NCI-H748 (cell line): ENCODE data around the gene BRMS1L.

ENCODE experiments used
- DNase-seq: peaks from one replicate; lab custom pipeline; 2025; ENCODE audit not compliant: unreplicated experiment; lab: John Stamatoyannopoulos, UW

BRMS1L gene

DNA sequence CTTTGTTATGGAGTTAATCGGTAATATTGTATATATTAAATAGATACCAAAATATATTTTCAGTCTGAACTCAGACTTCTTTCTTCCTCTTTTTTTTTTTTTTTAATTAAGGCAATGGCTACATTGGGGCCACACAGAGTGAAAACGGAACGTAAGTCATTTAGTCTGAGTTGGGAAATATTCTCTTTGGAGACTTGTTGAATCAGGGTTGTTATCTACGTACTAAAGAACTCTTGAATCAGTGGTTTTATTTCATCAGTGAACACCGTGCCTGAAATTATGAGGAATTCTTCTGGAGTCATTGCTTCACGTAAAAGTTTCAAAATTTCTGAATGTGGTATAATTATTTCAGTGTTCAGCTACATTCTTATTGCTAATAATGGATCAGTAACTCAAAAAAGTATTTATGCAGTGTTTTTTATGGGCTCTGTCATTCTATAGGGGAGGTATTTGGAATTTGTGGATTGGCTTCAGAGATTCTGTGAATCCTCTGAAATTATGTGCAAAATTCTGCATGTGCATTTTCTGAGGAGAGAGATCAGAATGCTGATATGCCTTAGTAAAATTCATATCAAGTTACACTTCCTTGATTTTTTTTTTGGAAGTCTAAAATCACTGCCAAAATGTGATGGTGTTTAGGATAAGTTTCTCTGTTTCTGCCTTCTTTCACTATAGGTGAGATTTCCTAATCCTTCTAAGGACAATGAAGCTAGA lies 39.6 kb downstream of the BRMS1L start:
- no peak for DNase-seq

DNA sequence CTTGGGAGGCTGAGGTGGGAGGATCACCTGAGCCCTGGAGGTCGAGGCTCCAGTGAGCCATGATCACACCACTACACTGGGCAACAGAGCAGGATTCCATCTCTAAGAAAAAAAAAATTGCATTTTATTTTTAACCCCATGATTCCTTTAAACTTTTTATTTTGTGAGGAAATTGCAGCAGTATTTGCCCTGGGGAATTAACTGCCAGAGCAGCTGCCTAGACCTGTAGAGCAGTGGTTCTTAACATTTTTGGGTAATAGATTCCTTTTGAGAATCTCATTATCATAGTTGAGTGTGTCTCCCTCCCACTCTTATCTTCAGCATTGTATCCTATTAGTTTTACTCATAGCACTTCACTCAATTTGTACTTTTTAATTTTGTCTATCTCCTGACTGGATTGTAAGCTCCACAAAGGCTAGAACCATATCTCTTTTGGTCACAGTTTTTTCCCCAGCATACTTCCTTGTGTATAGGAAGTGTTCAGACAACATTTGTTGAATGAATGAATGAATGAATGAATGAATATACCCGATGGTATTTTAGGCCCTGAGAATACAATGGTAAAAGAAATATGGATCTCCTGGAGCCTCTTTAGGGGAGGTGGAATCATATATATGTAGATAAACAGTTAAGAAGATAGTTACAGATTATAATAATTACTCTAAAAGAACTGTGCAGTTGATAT lies 40.6 kb downstream of the BRMS1L start:
- no peak for DNase-seq

DNA sequence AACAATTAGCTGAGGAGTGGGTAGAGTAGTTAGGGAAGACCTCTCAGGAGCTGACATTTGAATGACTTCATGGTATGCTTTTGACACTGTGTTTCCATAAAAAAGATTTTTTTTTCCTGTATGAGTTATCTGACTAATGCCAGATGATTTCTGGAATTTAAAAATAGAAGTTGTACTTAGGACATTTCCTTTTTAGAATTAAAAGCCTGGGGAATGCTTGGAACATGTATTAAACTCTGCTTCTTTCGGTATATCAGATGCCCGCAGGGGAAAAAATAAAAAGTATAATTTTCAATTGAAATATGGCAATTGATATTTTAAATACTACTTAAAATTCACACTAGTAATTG lies 41.1 kb downstream of the BRMS1L start:
- DNase-seq: no peak

- no peak for DNase-seq
Measured at GRCh38 chr14:35875296-35875695, 49.2 kb downstream of the BRMS1L start.

DNA sequence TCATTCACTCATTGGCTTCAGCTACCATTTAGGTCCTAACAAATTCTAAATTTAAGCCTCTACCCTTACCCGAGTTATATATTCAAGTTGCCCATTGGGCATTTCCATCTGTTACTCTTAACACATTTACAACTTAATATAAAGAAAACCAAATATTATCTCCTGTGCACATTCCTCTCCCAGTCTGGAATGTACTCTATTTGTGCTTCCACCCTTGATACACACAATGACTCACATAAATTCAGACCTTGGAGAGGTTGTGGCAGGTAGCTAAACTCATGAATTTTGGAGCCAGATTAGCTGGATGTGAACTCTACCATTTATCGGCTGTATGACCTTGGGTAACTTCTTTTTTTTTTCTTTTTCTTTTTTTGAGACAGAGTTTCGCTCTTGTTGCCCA lies 51.1 kb downstream of the BRMS1L start:
- DNase-seq: no peak

DNA sequence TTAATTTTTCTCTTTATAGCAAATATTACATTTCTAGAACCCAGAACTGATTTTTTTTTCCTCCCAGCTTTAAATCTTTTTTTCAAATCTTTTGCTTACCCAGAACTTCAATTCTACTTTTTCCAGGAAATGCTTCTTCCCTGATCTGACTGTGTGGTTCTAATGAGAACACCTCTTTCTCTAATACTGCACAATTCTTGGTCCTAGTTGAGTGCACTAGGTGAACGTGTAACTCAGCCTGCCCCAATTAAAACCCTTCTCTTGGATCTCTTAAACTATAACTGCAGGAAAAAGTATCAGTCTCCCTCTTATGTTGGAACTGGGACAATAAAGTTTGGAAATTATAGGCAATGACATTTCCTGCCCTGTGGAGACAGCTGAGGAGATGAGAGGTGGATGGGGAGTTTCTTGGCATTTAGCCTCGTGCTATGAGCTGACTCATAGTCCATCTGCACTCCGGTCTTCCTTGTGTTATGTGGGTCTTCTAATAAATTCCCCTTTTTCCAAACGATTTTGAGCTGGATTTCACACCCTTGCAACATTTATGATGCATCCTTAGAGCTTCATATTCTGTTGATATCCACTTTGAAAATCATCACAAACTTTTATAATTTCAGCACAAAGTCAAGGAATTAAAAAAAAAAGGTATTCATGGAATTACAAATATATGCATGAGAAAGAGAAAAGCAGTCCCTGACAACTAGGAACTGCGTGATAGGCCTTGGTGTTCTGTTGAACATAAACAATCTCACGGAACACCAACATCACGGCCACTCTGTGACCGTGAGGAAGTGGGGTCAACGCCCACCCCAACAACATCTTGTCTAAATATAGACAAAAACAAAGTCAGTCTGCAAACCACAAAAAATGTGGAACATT lies 52.4 kb downstream of the BRMS1L start:
- DNase-seq: no peak

- no peak for DNase-seq
Measured at GRCh38 chr14:35879151-35879648, 53.1 kb downstream of the BRMS1L start.

DNA sequence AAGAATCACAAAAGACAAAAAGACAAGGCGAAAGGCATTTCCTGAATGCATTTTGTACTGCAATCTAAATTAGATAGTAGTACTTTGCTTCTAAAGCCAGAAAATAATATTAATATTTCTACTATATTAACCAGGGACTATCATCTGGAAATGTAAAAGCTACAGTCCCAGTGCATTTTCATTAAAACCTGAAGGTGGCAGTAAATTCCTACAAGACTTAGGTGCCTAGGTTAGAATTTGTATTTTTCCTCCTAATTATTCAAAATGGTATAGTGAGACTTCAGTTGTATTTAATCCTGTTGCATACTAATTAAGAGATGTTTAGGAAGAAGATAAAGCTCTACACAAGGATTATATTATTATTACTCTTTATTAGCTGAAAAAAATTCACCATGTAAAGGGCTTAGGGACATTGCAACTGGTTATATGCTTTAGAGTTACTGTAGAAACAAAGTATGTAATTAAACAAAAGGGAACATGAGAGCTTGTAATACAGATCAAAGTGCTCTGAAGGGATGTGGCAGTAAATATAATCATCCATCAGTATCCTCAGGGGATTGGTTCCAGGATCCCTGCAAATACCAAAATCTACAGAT lies 53.6 kb downstream of the BRMS1L start:
- peak; percentile 51 for DNase-seq

- DNase-seq: no peak
Measured at GRCh38 chr14:35881280-35881679, 55.1 kb downstream of the BRMS1L start.

DNA sequence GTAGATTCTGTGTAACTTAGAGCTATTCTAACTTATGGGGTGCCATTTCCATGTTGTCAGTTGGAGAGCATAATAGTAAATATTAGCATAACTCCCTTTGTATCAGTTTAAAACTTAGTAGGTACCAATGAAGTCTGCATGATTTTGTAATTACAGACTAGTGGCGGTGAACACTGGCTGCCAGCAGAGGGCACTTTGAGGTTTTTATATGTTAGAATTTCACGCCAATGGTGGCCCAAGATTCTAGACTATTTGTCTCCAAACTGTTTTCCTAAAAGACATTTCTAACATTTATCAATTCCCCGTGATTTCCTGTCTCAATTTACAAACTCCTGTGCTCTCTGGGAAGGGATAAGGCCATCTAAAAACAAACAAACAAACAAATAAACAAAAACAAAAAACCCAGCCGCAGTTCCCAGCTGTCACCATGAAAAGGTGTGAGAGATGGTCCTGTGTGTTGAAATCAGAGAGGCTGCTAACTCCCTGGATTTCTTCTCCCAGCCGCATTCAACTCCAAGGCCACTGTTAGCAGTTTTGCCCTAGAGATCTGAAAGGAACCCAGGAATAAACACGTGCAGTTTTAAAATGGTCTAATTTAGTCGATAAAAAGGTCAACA lies 57.6 kb downstream of the BRMS1L start:
- peak; percentile 68 for DNase-seq

- no peak for DNase-seq
Measured at GRCh38 chr14:35890308-35890707, 64.2 kb downstream of the BRMS1L start.

DNA sequence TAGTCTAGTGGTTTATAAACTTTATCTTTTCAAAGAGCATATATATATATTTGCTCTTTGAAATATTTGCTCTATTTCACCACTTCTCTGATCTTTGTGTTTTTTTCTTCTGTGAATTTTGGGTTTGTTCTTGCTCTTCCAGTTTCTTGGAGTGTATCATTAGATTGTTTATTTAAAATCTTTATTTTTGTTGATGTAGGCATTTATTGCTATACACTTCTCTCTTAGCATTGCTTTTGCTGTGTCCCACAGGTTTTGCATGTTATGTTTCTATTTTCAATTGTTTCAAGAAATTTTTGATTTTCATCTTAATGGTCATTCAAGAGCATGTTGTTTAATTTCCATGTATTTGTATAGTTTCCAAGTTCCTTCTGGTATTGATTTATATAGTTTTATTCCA lies 69.1 kb downstream of the BRMS1L start:
- DNase-seq: no peak

- peak; percentile 42 for DNase-seq
Measured at GRCh38 chr14:35897616-35898111, 71.5 kb downstream of the BRMS1L start.

DNA sequence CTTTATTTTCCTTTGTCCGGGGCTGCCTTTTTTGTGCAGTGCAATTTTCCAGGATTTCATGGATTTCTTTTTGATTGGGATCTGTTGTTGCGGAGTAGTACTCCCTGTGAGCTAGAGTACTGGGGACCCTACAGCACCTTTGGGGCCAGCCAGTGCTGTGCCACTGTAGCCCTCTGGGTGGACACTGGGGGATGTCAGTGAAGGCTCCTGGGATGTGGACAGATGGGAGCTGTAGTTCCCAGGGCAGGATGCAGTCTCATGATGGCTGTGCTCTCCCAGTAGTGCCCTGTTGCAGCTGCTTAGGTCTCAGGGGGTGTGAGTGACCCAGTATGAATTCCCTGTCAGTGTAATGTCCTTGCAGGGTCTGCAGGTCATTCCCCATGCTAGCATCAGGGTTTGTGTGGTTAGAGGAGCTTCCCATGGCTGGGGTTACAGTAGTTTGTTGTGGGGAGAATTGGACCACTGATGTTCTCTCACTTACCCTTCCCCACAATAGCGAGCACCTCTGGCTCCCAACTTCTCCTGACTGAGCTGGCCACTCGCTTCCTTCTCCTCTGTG lies 72.2 kb downstream of the BRMS1L start:
- DNase-seq: no peak

- no peak for DNase-seq
Measured at GRCh38 chr14:35900741-35901140, 74.6 kb downstream of the BRMS1L start.

- no peak for DNase-seq
Measured at GRCh38 chr14:35909665-35910064, 83.5 kb downstream of the BRMS1L start.

GRCh38 chr14:35910191-35910590 lies 84.1 kb downstream of the BRMS1L start:
- no peak for DNase-seq

GRCh38 chr14:35911097-35911496 lies 85.0 kb downstream of the BRMS1L start:
- no peak for DNase-seq

DNA sequence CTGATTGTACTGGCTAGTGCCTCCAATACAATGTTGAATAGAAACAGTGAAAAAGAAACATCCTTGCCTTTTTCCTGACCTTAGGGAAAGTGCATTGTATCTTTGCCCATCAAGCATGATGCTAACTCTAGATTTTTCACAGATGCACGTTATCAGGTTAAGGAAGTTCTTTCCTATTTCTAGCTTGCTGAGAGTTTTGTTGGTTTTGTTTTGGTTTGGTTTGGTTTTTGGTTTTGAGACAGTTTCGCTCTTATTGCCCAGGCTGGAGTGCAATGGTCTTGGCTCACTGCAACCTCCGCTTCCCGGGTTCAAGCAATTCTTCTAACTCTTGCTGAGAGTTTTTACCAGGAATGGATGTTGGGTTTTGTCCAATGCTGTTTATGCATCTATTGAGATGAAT lies 89.0 kb downstream of the BRMS1L start:
- no peak for DNase-seq

DNA sequence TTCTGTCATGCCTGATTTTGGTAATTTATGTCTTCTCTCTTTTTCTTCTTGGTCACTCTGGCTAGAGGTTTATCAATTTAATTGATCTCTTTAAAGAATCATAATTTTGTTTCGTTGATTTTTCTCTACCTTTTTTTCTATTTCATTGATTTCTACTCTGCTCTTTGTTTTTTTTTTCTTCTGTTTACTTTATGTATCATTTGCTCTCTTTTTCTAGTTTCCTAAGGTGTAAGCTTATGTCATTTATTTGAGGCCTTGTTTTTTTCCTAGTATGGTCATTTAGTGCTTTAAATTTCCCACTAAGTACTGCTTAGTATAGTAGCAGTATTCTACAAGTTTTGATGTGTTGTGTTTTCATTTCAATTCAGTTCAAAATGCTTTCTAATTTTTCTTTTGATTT lies 89.6 kb downstream of the BRMS1L start:
- DNase-seq: no peak
